HepG2 (cell line): Measurements from ENCODE around the gene TRPT1. TPM values are rescaled to one million over a fixed set of nuclear protein-coding genes. Genes with fewer than 3 reads are reported as not detected.

Experiments used
- KLF16 ChIP-seq, 2 experiments: sonication (generic) in 1 of 2; formaldehyde crosslinking in 1 of 2; IDR thresholded peaks; 2 replicates each; pipeline versions ENCODE4 v1.6.1 to v1.8.0; 2016 to 2023; ENCODE audit warnings: missing genetic modification reagents in 2 of 2, missing compliant biosample characterization in 1 of 2
- RFX5 ChIP-seq: IDR thresholded peaks from 2 replicates; pipeline ENCODE4 v1.6.1; 2011; ENCODE audit warnings: low read depth, low read length, improper control_type of control experiment
- SMC3 ChIP-seq: IDR thresholded peaks from 2 replicates; pipeline ENCODE4 v1.6.1; 2011; ENCODE audit warnings: low read length, improper control_type of control experiment
- ZC3H13 ChIP-seq: sonication (generic); formaldehyde crosslinking; IDR thresholded peaks from 2 replicates; pipeline ENCODE4 v1.8.1; 2023; ENCODE audit warnings: mild to moderate bottlenecking, missing genetic modification reagents, moderate library complexity
- ZNF260 ChIP-seq: sonication (generic); formaldehyde crosslinking; IDR thresholded peaks from 2 replicates; pipeline ENCODE4 v1.4.0; 2020; ENCODE audit warnings: missing genetic modification reagents, low read depth, mild to moderate bottlenecking, borderline replicate concordance
- ZNF446 ChIP-seq: sonication (generic); formaldehyde crosslinking; IDR thresholded peaks from 2 replicates; pipeline ENCODE4 v1.5.0; 2020; ENCODE audit warnings: mild to moderate bottlenecking, missing genetic modification reagents
- polyA plus RNA-seq, 8 experiments: library from polyadenylated mRNA; depleted of rRNA in 3 of 8; stranded (reverse) in 7 of 8; unstranded in 1 of 8; fragments of >200 nt; fragmentation: Illumina TruSeq in 4 of 8; extraction: Trizol in 4 of 8; gene quantifications; 2 replicates each; pipeline versions ENCODE4 v1.2.1 to v1.2.3, GENCODE V29; 2011 to 2016; ENCODE audit warnings: low read depth in 4 of 8, missing spikeins in 1 of 8, mixed read lengths in 1 of 8; ENCODE audit not compliant: insufficient read depth in 1 of 8
- total RNA-seq, 5 experiments: library from RNA; depleted of rRNA; stranded (reverse); fragments of >200 nt; fragmentation: Illumina TruSeq; extraction: Trizol; gene quantifications; 2 replicates each; pipeline ENCODE4 v1.2.3, GENCODE V29; 2016; ENCODE audit warnings: low read depth in 1 of 5
- TF ChIP-seq, protein P1 (sequence below): sonication (generic); formaldehyde crosslinking; IDR thresholded peaks from 2 replicates; pipeline ENCODE4 v1.4.0; 2020; ENCODE audit warnings: mild to moderate bottlenecking, missing genetic modification reagents
- TF ChIP-seq, protein P2 (sequence below): sonication (generic); formaldehyde crosslinking; IDR thresholded peaks from 2 replicates; pipeline ENCODE4 v1.4.0; 2020; ENCODE audit warnings: missing genetic modification reagents, borderline replicate concordance
- TF ChIP-seq, protein P3 (sequence below): sonication (generic); formaldehyde crosslinking; IDR thresholded peaks from 2 replicates; pipeline ENCODE4 v1.4.0; 2020; ENCODE audit warnings: missing genetic modification reagents

TRPT1 gene
- total and polyA plus RNA-seq, 2 of the 13 experiments (the other 11 are each of a cell fraction or from before 2014, with no cell fraction given) = 24.8 to 40.7 TPM

DNA sequence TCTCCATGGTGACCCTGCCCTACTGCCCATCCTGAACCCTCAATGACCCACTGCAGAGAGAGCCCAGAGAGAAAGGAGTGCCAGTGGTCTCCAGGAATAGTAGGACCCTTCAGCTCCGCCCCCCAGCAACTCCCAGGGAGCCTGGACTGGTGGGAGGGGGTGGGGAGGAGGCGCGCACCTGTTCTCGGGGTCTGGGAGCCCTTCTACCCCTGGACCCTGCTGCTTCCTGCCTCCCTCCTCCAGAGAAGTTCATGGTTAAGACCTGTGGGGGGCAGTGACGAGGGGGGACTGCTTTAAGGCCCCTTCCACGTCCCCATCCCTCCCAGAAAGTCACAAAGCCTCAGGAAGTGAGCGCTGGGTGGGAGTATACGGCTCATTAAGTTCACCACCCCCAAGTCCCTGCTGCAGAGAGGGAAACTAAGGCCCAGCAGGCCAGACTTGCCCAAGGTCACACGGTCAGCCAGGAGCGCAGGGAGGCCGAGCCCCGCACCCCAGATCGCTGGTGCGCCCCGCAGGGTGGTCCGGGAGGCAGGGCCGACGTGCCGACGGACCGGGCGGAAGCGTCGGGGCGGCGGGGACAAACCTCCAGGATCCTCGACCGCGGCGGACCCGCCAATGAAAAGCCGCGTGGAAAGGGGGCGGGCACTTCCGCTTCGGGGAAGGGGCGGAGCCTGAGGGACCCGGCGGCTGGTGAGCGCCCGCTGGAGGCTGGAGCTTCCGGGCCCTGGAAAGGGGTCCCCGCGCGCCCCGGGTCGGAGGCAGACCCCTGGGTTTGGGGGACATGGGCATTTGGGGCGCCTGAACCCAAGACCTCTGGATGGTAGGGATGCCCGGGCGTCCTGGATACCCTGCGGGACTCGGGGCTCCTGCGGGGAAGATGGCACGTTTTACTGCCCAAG is at the start of gene TRPT1, which contains the start of gene NUDT22 (continued):
- TF ChIP-seq, protein P1, sequence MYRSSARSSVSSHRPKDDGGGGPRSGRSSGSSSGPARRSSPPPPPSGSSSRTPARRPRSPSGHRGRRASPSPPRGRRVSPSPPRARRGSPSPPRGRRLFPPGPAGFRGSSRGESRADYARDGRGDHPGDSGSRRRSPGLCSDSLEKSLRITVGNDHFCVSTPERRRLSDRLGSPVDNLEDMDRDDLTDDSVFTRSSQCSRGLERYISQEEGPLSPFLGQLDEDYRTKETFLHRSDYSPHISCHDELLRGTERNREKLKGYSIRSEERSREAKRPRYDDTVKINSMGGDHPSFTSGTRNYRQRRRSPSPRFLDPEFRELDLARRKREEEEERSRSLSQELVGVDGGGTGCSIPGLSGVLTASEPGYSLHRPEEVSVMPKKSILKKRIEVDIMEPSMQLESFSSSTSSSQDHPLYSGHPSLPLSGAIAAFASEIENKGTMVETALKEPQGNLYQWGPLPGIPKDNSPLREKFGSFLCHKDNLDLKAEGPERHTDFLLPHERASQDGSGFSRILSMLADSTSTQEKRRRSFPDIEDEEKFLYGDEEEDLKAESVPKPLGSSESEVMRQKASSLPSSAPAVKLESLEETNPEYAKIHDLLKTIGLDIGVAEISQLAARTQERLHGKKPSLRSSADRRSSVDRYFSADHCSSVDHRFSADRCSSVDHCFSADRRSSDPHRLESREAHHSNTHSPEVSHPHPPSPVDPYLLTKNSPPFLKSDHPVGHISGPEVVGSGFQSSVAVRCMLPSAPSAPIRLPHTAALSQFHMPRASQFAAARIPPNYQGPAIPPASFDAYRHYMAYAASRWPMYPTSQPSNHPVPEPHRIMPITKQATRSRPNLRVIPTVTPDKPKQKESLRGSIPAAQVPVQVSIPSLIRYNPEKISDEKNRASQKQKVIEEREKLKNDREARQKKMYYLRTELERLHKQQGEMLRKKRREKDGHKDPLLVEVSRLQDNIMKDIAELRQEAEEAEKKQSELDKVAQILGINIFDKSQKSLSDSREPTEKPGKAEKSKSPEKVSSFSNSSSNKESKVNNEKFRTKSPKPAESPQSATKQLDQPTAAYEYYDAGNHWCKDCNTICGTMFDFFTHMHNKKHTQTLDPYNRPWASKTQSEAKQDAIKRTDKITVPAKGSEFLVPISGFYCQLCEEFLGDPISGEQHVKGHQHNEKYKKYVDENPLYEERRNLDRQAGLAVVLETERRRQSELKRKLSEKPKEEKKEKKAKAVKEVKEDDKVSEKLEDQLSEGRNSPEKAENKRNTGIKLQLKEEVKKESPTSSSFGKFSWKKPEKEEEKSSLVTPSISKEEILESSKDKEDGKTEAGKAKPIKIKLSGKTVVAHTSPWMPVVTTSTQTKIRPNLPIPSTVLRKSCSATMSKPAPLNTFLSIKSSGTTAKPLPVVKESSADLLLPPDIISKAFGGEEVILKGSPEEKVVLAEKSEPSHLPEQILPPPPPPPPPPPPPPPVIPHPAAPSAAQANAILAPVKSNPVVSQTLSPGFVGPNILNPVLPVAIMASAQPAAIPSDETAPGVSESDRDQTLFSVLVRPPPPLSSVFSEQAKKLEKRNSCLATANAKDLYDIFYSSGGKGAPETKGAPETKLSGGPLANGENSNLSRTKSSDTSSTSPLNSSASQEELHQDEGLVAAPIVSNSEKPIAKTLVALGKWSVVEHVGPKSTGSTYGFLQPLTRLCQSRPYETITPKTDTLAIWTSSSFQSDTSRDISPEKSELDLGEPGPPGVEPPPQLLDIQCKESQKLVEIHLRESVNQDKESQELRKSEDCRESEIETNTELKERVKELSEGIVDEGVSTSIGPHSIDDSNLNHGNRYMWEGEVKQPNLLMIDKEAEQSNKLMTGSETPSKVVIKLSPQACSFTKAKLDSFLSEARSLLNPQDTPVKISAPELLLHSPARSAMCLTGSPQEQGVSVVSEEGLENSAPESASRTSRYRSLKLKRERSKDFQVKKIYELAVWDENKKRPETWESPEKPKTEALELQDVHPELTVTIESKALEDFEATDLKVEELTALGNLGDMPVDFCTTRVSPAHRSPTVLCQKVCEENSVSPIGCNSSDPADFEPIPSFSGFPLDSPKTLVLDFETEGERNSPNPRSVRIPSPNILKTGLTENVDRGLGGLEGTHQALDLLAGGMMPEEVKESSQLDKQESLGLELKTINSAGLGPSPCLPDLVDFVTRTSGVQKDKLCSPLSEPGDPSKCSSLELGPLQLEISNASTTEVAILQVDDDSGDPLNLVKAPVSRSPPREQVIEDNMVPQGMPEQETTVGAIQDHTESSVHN = no peak
- TF ChIP-seq ZC3H13 (CRISPR knock-in tag) (peak; percentile 68; the same call in 1 of the 2 replicates), KLF16 (CRISPR knock-in tag; IDR thresholded peaks at IDR 0.05) (peak in 1 of 2 experiments; percentile 71; a peak in 2 of 4 replicates), ZNF446 (CRISPR knock-in tag) (no peak), SMC3 (no peak), RFX5 (no peak), ZNF260 (no peak)
- TF ChIP-seq, protein P2, sequence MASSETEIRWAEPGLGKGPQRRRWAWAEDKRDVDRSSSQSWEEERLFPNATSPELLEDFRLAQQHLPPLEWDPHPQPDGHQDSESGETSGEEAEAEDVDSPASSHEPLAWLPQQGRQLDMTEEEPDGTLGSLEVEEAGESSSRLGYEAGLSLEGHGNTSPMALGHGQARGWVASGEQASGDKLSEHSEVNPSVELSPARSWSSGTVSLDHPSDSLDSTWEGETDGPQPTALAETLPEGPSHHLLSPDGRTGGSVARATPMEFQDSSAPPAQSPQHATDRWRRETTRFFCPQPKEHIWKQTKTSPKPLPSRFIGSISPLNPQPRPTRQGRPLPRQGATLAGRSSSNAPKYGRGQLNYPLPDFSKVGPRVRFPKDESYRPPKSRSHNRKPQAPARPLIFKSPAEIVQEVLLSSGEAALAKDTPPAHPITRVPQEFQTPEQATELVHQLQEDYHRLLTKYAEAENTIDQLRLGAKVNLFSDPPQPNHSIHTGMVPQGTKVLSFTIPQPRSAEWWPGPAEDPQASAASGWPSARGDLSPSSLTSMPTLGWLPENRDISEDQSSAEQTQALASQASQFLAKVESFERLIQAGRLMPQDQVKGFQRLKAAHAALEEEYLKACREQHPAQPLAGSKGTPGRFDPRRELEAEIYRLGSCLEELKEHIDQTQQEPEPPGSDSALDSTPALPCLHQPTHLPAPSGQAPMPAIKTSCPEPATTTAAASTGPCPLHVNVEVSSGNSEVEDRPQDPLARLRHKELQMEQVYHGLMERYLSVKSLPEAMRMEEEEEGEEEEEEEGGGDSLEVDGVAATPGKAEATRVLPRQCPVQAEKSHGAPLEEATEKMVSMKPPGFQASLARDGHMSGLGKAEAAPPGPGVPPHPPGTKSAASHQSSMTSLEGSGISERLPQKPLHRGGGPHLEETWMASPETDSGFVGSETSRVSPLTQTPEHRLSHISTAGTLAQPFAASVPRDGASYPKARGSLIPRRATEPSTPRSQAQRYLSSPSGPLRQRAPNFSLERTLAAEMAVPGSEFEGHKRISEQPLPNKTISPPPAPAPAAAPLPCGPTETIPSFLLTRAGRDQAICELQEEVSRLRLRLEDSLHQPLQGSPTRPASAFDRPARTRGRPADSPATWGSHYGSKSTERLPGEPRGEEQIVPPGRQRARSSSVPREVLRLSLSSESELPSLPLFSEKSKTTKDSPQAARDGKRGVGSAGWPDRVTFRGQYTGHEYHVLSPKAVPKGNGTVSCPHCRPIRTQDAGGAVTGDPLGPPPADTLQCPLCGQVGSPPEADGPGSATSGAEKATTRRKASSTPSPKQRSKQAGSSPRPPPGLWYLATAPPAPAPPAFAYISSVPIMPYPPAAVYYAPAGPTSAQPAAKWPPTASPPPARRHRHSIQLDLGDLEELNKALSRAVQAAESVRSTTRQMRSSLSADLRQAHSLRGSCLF (CRISPR knock-in tag) = no peak; the same call in 1 of the 2 replicates
- TF ChIP-seq, protein P3, sequence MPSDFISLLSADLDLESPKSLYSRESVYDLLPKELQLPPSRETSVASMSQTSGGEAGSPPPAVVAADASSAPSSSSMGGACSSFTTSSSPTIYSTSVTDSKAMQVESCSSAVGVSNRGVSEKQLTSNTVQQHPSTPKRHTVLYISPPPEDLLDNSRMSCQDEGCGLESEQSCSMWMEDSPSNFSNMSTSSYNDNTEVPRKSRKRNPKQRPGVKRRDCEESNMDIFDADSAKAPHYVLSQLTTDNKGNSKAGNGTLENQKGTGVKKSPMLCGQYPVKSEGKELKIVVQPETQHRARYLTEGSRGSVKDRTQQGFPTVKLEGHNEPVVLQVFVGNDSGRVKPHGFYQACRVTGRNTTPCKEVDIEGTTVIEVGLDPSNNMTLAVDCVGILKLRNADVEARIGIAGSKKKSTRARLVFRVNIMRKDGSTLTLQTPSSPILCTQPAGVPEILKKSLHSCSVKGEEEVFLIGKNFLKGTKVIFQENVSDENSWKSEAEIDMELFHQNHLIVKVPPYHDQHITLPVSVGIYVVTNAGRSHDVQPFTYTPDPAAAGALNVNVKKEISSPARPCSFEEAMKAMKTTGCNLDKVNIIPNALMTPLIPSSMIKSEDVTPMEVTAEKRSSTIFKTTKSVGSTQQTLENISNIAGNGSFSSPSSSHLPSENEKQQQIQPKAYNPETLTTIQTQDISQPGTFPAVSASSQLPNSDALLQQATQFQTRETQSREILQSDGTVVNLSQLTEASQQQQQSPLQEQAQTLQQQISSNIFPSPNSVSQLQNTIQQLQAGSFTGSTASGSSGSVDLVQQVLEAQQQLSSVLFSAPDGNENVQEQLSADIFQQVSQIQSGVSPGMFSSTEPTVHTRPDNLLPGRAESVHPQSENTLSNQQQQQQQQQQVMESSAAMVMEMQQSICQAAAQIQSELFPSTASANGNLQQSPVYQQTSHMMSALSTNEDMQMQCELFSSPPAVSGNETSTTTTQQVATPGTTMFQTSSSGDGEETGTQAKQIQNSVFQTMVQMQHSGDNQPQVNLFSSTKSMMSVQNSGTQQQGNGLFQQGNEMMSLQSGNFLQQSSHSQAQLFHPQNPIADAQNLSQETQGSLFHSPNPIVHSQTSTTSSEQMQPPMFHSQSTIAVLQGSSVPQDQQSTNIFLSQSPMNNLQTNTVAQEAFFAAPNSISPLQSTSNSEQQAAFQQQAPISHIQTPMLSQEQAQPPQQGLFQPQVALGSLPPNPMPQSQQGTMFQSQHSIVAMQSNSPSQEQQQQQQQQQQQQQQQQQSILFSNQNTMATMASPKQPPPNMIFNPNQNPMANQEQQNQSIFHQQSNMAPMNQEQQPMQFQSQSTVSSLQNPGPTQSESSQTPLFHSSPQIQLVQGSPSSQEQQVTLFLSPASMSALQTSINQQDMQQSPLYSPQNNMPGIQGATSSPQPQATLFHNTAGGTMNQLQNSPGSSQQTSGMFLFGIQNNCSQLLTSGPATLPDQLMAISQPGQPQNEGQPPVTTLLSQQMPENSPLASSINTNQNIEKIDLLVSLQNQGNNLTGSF = no peak
